ENCODE data around the gene FABP3. TPM values are rescaled to one million over a fixed set of nuclear protein-coding genes. Genes with fewer than 3 reads are reported as not detected.

Gene FABP3
- total RNA-seq, 1 donor from 2014 or later: not detected

- intact Hi-C loops (cut with micrococcal nuclease): no loop called here
These were observed 54.7 kb downstream of the FABP3 start for GRCh38 chr1:31318146-31318545.

DNA sequence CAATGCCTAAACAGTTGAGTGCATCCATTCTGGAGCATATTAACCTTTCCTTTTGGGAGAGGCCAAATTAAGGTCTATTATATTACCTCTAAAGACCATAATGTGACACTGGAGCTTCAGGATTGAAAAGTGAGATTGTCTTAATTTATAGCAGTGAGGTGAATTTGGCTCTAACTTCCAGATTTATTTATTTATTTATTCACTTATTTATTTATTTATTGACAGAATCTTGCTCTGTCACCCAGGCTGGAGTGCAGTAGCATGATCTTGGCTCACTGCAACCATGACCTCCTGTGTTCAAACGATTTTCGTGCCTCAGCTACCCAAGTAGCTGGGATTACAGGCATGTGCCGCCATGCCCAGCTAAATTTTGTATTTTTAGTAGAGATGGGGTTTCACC lies 57.0 kb downstream of the FABP3 start:
- intact Hi-C loops (cut with micrococcal nuclease): no loop called here

Other genes starting within 250 kb of the FABP3 start
- gene NKAIN1, start 133.2 kb downstream of the FABP3 start, total RNA-seq: not detected in 2 replicates
- gene SNRNP40, start 76.3 kb downstream of the FABP3 start, total RNA-seq: 107 and 110 TPM in 2 replicates
- 21.8 and 24.5 TPM in 2 replicates for gene ZCCHC17, start 76.0 kb downstream of the FABP3 start, total RNA-seq
- gene SERINC2, start 40.1 kb upstream of the FABP3 start, total RNA-seq: 0.23 TPM in 1 of 2 replicates, not detected in the other
- gene TINAGL1, start 203.4 kb upstream of the FABP3 start, total RNA-seq: not detected in 2 replicates
- gene HCRTR1, start 244.6 kb upstream of the FABP3 start, total RNA-seq: not detected in 2 replicates

All from T-helper 2 cell treated with Interferon-gamma antibody and Interleukin-4, amounts not matched to agents 100 ng/mL and 5 ng/mL, for 36 hours (primary cell).